NCI-H2227 (cell line): ENCODE measurements around the gene TMCO4.
A peak's percentile ranks its signal among the peaks of the same experiment; 100 is the strongest.
"Not testable (repeated sequence)": the region's sequence is repeated elsewhere in the genome, so short reads cannot be mapped to it uniquely, and the experiment has no call there.

Experiments
- DNase-seq: peaks from one replicate; lab custom pipeline; 2025; ENCODE audit not compliant: unreplicated experiment; lab: John Stamatoyannopoulos, UW

The TMCO4 gene

DNA sequence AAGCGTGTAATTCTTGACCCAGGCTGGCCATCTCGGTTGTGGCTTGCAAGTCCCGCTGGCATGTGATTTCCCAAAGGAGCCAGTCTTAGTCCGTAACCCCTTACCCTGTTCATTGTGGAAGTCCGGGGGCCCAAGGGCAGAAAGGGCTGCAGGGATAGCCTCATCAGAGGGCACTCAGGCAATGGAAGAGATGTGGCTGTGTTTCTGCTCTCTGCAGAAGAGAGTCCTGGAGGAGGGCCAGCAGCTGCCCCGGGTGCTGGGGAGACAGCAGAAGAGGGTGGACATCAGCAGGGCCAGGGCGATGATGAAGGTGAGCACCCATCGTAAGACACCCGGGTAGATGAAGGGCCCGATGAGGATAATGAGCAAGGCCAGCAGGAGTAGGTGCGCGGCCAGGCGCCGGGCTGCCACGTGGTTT lies 14.5 kb upstream of the TMCO4 start:
- no peak for DNase-seq

DNA sequence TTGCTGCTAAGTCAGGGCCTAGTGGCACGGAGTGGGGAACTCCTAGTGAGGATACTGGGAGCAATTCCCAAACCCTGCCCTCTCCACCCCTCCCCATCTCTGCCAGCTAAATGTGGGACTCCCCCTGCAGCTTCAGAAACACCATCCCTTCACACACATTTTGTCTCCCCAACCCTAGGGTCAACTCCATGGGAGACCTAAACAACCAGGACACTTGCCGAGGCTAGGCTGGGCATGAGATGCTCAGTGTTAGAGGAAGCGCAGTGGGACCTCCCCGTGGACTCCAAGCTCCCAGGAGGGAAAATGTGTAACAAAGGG lies 13.9 kb upstream of the TMCO4 start:
- DNase-seq = no peak

DNA sequence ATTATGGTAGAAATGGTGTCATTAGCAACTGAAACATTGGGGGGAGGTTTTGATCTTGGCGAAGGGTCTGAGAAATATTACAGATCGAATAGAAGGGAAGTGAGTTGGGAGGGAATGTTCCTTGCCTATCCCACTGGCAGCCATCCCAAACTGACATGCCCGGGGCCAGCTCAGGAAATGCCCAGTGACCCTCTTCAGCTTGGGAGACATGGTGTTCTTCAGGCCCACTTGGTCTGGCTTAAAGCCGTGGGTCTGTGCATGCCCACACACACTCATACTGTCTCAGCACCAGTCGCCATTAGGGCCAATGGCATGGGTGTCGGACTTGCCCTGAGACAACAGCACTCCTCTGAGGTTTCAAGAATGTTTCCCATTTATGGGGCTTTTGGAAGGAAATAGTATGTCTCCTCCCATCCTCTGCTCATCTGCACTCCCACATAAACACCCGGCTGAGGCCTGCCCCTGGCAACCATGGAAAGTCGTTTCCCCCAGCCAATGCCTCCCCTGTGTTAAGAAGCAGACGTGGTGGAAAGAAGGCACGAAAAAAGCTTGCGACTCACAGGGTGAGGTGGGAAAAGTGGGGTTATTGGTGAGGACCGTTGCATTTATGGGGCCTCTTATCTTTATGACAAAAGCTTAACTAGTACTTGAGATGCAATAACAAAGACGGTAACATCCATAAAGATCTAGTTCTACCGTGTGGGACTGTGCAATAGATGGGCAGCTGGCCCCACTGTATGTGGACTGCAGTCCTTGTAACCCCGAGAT lies 13.3 kb upstream of the TMCO4 start:
- no peak for DNase-seq

DNA sequence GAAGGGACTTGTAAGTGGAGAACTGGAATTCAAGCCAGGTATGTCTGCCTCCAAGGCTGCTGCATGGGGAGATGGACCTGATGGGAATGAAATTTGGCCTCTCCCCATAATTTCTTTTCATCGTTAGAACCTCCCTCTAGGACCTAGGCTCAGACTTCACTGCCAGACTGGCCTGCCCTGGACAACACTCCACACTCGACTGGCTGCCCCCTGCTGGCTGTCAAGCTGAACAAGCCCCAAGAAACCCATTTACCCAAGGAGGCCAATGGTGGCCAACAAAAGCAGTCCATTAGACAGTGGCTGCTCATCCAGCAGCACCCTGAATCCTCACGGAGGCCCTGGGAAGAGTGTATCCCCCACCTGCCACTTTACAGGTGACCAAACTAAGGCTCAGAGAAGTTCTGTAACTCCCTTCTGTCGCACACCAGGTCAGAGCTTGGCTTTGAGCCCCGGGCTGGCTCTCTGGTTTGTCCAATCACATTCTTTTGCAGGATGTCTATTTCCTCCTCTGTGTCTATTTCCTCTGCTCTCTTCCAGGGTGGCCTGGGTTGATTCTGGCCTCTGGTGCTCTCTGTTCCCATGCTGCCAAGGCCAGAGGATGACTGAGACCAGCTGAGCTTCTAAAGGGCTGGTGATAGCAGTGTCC lies 11.6 kb upstream of the TMCO4 start:
- DNase-seq = no peak

DNA sequence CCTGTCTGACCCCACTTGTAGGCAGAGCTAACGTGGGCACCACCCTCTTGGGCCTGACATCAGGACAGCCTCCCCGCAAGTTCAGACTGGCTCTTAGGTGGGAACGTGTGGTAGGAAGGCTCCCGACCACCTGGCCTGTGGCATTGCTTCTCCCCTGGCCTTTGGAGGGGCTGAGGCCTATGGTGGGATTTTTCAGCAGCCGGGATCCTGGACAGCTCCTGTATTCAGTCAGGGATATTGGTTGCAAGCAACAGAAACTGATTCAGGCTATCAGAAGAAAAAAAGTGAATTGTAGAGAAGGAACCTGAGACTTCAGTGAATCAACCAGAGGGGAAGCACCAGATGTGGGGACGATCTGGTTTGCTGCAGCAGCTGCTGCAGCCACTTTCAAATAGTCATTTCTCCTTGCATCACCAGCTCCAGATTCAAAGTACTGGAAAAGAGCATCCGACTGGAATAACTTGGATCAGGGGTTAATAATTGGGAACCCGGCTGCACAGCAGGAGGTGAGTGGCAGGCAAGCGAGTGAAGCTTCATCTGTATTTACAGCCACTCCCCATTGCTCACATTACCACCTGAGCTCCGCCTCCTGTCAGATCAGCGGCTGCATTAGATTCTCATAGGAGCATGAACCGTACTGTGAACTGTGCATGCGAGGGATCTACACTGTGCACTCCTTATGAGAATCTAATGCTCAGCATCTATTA lies 9.5 kb upstream of the TMCO4 start:
- DNase-seq = peak; percentile 63

DNA sequence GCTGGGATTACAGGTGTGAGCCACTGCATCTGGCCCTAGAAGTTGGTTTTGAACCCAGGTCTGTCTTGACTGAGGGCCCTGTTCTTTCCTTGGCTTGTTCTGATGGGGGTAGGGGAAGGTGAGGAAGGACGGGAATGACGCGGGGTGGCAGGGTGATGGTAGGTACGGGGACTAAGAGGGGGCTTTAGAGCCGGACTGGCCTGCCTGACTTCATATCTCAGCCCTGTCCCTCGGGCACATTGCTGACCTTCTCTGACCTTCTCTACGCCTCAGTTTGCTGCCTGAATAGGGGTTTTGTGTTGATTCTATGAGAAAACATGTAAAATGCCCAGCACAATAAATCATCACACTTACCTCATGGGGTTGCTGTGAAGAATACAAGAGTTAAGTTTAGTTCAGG lies 8.6 kb upstream of the TMCO4 start:
- DNase-seq = no peak

DNA sequence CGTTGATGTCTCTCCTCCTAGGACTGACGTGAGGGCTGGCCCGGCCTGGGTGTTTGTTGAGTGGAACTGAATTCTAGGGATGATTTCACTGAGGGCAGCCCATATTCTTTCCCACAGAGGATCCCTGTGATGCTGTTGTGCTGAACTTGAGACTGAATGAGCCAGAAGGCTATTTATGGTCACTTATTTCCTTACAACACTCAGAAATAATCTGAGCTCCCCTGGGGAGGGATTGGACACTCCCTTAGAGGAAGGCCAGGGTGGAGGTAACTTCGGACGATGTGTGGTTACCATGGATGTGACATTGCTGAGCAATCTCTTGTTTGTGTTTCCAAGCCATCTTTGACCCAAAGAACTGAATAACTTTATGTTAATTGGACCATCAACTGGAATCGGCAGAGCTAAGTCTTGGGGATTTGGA lies 5.1 kb upstream of the TMCO4 start:
- no peak for DNase-seq

DNA sequence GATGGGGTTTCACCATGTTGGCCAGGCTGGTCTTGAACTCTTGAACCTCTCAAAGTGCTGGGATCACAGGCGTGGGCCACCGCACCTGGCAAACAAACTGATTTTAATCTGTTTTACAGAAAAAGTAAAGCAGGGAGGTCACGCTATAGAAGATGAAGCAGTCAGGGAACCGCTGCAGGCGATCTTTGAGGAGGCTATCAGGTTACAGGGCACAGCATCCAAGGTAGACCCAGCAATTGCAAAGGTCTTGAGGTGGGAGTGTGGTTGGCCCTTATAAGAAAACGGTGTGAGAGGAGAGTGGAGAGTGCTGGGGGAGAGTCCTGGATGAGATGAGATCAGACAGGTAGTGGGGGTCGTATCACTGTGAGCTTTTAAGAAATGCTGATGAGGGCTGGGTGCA lies 2.6 kb upstream of the TMCO4 start:
- DNase-seq = no peak

DNA sequence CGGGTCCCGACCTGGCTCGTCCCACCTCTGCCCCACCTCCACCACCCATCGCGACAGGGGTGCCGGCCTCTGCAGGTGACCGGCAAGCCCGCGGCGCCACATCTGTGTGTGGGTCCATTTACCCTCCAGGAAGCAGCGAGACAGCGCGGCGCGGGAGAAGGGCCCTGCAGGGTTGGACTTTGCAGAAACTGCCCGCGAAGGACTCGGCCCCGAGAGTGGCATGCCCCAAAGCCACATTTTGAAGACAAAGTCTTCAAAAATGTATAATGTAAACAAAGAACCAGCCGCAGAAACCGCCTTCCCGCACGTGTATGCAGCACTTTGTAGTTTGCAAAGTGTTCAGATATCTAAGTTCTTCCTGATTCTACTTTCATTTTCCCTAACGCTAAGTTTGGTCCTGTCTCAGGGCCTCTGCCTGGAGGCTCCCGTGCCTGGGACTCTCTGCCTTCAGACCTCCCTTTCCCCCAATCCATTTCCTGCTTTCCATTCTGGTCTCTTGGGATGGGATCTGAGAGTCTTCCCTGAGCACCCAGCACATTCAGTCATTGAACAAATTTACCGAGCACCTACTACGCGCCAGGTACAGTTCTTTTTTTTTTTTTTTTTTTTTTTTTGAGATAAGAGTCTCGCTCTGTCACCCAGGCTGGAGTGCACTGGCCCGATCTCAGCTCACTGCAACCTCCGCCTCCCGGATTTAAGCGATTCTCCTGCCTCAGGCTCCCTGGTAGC lies 524 bp upstream of the TMCO4 start:
- peak; percentile 41 for DNase-seq

DNA sequence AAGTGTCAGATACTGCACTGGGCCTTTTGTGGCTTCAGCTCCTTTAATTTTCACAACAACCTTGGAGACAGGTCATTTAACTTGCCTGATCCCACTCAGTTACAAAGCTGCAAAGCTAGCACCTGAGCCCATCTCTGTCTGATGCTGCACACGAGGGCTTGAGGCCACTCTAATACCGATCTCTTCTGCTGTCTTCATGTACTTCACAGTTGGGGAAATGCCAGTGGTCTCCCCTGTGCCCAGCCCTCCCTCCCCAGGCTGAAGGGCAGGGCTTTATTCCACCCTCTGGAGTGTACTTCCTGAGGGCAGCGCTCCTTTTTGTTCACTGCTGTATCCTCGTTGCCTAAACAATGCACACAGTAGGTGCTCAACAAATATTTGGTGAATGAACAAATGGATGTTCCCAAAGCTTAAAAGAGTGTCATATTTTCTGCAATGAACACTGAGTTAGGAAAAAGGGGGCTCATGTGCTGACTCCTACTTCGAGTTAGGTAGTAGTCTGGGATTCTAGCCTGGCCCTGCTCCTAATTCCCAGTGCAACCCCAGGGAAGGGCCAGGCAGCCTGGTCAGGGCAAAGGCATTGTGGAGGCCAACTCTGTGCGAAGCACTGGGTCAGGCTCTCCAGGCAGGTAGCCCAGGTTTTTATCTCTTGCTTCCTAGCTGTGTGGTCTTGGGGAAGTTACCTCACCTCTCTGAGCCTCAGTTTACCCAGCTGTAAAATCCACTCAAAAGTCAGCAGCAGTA lies 1.1 kb downstream of the TMCO4 start:
- no peak for DNase-seq

DNA sequence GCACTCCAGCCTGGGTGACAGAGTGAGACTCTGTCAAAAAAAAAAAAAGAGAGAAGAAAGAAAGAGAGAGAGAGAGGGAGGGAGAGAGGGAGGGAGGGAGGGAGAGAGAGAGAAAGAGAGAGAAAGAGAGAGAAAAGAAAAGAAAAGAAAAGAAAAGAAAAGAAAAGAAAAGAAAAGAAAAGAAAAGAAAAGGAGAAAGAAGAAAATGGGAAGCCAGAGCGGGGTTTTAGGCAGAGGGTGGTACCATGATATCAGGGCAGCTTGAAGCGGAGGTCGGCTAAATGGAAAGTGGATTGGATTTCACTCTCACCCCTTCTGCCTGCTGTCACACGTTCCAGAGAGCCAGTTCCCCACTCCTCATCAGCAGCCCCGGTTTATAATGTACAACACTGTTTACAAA lies 1.9 kb downstream of the TMCO4 start:
- DNase-seq = no peak

DNA sequence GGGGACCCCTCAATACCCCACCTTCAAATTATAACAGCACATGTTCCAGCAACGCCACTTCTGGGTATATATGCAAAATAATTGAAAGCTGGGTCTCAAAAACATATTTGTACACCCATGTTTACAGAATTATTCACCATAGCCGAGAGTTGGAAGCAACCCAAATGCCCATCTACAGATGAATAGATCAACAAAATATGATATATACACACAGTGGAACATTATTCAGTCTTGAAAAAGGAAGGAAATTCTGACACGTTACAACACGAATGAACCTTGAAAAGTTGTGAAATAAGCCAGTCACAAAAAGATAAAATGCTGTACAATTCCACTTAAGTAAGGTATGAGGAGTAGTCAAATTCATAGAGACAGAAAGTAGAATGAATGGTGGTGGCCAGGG lies 5.1 kb downstream of the TMCO4 start:
- no peak for DNase-seq

DNA sequence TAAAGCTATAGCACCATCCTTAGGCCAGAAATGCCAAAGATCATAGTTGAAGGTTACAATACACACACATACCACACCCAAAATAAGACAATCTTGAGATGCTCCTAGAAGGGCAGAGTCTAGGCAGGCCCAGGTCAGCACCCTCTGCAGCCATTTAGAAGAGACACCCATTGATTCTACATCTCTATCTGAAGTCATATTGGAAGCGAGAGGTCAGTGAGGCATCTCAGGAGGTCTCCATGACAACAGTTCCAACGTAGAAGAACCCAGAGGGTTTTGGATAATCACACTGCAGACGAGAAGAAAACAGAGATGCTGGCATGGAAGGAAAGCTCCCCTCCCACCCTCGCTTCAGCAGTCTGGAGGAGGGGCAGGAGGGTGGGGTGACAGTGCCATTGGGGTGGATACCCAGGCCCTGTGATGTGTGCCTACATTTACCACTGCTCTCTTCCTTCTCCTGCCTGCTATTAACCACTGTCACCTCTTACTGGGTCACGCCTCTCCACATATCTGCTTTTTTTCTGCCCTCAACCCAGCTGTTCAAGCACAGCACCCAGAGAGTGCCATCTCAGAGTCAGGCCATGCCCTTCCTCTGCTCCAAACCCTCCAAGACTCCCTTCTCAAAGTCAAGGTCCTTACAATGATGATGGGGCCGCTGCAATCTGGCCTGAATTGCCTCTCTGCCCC lies 6.2 kb downstream of the TMCO4 start:
- no peak for DNase-seq

DNA sequence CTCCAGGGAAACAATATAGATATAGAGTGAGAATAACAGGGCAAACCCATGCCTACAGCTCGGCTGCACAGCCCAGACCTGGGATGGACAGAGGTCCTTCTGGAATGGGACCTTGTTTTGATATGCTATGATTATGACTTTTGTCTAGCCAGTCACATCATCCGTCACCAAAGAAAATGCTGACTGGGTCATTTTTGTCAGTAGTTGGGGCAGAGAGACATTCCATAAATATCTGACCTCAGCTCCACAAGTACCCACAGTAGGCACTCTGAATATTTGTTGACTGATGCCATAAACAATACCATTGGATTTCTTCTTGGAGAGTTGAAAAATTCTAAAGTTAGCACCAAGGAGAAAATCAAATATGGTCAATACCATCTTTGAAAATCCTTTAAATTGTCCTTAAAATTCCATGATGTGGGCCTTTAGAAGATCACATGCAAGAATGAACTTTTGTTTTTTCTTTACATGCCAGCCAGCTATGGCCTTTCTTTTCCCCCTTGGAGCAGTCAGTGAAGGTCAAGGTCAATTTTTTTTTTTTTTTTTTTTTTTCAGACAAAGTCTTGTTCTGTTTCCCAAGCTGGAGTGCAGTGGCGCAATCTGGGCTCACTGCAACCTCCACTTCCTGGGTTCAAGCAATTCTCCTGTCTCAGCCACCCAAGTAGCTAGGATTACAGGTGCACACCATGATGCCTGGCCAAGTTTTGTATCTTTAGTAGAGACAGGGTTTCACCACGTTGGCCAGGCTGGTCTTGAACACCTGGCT lies 7.3 kb downstream of the TMCO4 start:
- DNase-seq = no peak

DNA sequence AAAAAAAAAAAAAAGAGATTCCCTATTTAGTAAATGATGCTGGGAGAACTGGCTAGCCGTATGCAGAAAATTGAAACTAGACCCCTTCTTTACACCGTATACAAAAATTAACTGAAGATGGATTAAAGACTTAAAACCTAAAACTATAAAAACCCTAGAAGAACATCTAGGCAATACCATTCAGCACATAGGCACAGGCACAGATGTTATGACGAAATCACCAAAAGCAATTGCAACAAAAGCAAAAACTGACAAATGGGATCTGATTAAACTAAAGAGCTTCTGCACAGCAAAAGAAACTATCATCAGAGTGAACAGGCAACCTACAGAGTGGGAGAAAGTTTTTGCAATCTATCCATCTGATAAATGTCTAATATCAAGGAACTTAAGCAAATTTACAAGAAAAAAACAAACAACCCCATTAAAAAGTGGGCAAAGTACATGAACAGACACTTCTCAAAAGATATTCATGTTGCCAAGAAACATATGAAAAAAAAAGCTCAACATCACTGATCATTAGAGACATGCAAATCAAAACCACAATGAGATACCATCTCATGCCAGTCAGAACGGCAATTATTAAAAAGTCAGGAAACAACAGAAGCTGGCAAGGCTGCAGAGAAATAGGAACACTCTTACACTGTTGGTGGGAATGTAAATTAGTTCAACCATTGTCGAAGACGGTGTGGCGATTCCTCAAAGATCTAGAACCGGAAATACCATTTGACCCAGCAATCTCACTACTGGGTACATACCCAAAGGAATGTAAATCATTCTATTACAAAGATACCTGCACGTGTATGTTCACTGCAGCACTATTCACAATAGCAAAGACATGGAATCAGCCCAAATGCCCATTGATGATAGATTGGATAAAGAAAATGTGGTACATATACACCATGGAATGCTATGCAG lies 9.4 kb downstream of the TMCO4 start:
- DNase-seq = not testable (repeated sequence)

DNA sequence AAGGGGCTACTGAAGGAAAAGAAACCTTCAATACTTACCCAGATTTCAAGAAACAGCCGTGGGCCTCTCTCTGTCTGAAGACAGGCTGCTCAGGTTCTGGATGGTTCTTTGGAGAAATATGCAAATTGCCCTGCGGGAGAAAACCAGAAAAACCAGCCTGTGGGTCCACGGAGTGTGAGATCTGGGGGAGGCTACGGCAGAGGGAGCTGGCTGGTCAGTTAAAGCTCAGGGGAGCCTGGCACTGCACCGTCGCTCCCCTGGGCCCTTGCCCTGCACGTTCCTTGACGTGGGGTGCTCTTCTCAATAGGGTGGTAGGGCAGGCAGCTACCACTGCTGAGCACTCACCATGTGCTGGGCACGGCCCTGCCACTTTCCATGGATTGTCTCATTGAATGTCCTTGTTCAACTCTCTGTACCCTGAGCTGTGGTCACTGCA lies 12.7 kb downstream of the TMCO4 start:
- DNase-seq = no peak

DNA sequence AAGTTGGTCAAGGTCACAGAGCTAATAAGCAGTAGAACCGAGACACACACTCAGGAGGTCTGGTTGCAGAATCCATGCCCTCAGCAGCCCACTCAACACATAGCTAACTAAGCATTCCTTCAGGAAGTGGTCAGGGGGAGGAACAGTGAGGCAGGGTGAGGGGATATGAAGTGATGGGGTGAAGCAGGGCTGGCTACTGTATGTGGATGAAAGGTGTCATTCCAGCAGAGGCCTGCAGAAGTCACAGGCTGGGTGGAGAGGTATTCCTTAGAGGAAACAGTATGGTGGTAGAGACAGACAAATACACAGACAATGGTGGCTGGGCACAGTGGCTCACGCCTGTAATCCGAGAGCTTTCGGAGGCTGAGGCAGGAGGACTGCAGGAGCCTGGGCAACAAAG lies 14.1 kb downstream of the TMCO4 start:
- DNase-seq = no peak

DNA sequence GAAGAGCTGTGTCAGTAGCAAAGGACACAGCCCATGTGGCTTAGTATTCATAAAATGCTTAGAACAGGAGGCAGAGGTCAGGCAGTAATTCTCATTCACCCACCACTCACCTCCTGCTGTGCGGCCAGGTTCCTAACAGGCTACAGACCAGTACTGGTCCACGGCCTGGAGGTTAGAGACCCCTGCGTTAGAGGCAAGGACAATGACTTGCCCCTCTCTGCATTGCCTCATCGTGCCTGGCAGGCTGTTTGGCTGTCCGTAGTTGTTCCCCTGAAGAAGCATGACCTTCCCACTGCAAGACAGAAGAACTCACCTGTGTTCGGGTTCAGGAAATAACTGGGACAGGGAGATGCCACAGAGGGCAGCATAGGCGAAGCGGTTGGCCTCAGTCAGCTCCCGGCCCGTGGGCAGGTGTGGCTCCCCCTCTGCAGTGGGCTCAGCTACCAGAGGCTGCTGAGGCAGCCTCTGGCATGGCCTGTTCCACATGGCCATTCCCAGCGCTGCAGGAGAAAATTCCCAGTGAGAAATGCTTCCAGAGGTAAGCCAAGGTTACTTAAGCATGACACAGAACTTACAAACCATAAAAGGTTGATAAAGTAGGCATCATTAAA lies 19.3 kb downstream of the TMCO4 start:
- DNase-seq = no peak
